Endothelial cell of umbilical vein (primary cell): ENCODE results near the gene GABRR3. TPM values are rescaled to one million over a fixed set of nuclear protein-coding genes. Genes with fewer than 3 reads are reported as not detected.

Source experiments
- BruUV-seq: library from RNA; stranded (reverse); fragments of 400-500 nt; replicated peaks from 2 replicates; lab custom pipeline; 2021; lab: Mats Ljungman, UMichigan
- CTCF ChIA-PET: fragments of 300-600, 350-600 bp; sonication (Branson Sonifier 250); formaldehyde crosslinking; loops from one replicate; lab custom pipeline; 2021; ENCODE audit warnings: antibody characterized with exemption, inconsistent platforms; lab: Charles Lee
- POLR2A ChIA-PET: fragments of 300-600, 350-600 bp; sonication (Branson Sonifier 250); formaldehyde crosslinking; loops from one replicate; lab custom pipeline; 2021; ENCODE audit warnings: antibody characterized with exemption, inconsistent platforms; lab: Charles Lee
- DNase-seq: peaks from one replicate; pipeline ENCODE4 v3.0.0-alpha.2; 2011; ENCODE audit warnings: low read depth, low spot score
- FAIRE-seq: peaks from 2 replicates; lab custom pipeline; 2011; peaks lifted over from hg19 to GRCh38; lab: Jason Lieb, UNC
- H2AFZ ChIP-seq: 2 replicates; pipeline ENCODE4 v1.6.0; 2012; ENCODE audit warnings: low read depth, low read length, control low read depth, inconsistent platforms
- H3K27ac ChIP-seq: 2 replicates; pipeline ENCODE4 v1.5.1; 2011; ENCODE audit warnings: low read depth, mild to moderate bottlenecking, control low read depth, low read length, moderate library complexity; ENCODE audit not compliant: insufficient read depth
- H3K27me3 ChIP-seq, 2 experiments: 2 replicates each; pipeline versions ENCODE4 v1.6.0 to v1.6.1; 2011; ENCODE audit warnings: low read length in 2 of 2, mixed read lengths in 1 of 2; ENCODE audit not compliant: control insufficient read depth in 2 of 2, insufficient read depth in 2 of 2
- H3K36me3 ChIP-seq, 2 experiments: 2 replicates in 1 of 2; 3 replicates in 1 of 2; pipeline ENCODE4 v1.5.1; 2011; ENCODE audit warnings: low read length in 2 of 2, mild to moderate bottlenecking in 1 of 2, moderate library complexity in 1 of 2; ENCODE audit not compliant: control insufficient read depth in 2 of 2, insufficient read depth in 2 of 2; ENCODE audit errors: extremely low read depth in 1 of 2
- H3K4me1 ChIP-seq: 3 replicates; pipeline ENCODE4 v1.5.1; 2011; ENCODE audit warnings: mild to moderate bottlenecking, low read length; ENCODE audit not compliant: control insufficient read depth, insufficient read depth; ENCODE audit errors: extremely low read depth
- H3K4me2 ChIP-seq: 2 replicates; pipeline ENCODE4 v1.6.1; 2011; ENCODE audit warnings: low read length, control low read depth, mixed read lengths; ENCODE audit not compliant: insufficient read depth
- H3K4me3 ChIP-seq, 3 experiments: fragments of 200-600 bp in 1 of 3; sonication (generic), shearing (Covaris generic) in 1 of 3; replicated peaks in 1 of 3; 2 replicates each; pipeline ENCODE4 v1.5.1; 2011 to 2016; ENCODE audit warnings: control low read depth in 3 of 3, low read length in 3 of 3, mild to moderate bottlenecking in 2 of 3, inconsistent platforms in 1 of 3, low read depth in 1 of 3, moderate library complexity in 1 of 3; ENCODE audit not compliant: insufficient read depth in 1 of 3
- H3K79me2 ChIP-seq: 2 replicates; pipeline ENCODE4 v1.6.0; 2012; ENCODE audit warnings: low read length, inconsistent platforms; ENCODE audit not compliant: control insufficient read depth, insufficient read depth
- H3K9ac ChIP-seq: replicated peaks from 2 replicates; pipeline ENCODE3; 2011; ENCODE audit warnings: low read length, control low read depth; ENCODE audit not compliant: insufficient read depth; ENCODE audit errors: extremely low read depth
- H3K9me1 ChIP-seq: replicated peaks from 3 replicates; pipeline ENCODE4 v1.6.0; 2011; ENCODE audit warnings: mild to moderate bottlenecking, low read length; ENCODE audit not compliant: control insufficient read depth, insufficient read depth; ENCODE audit errors: extremely low read depth
- H3K9me3 ChIP-seq: replicated peaks from 2 replicates; pipeline ENCODE4 v1.5.1; 2012; ENCODE audit warnings: low read length, inconsistent platforms; ENCODE audit not compliant: control insufficient read depth, insufficient read depth
- H4K20me1 ChIP-seq: replicated peaks from 2 replicates; pipeline ENCODE3; 2011; ENCODE audit warnings: mild to moderate bottlenecking, low read length; ENCODE audit not compliant: control insufficient read depth, insufficient read depth; ENCODE audit errors: extremely low read depth
- EZH2 ChIP-seq: IDR thresholded peaks from 2 replicates; pipeline ENCODE4 v1.6.1; 2012; ENCODE audit warnings: borderline replicate concordance, low read depth, mild to moderate bottlenecking, moderate library complexity, low read length, inconsistent platforms; ENCODE audit not compliant: severe bottlenecking
- FOS ChIP-seq: IDR thresholded peaks from 2 replicates; pipeline ENCODE4 v1.6.1; 2011; ENCODE audit warnings: mild to moderate bottlenecking, low read length, moderate library complexity, borderline replicate concordance; ENCODE audit not compliant: insufficient read depth
- GATA2 ChIP-seq: IDR thresholded peaks from 2 replicates; pipeline ENCODE4 v1.7.0; 2011; ENCODE audit warnings: low read depth, mild to moderate bottlenecking, moderate library complexity, mixed read lengths, low read length; ENCODE audit not compliant: insufficient read length, insufficient read depth
- JUN ChIP-seq: IDR thresholded peaks from 2 replicates; pipeline ENCODE4 v1.6.1; 2011; ENCODE audit warnings: borderline replicate concordance, low read depth; ENCODE audit not compliant: insufficient read length, insufficient read depth
- MYC ChIP-seq: IDR thresholded peaks from one replicate; pipeline ENCODE4 v1.6.1; 2011; ENCODE audit warnings: mild to moderate bottlenecking, low read depth, low read length
- POLR2A ChIP-seq: IDR thresholded peaks from 2 replicates; pipeline ENCODE4 v1.6.1; 2012; ENCODE audit warnings: low read depth, mild to moderate bottlenecking, control low read depth, low read length
- POLR2AphosphoS5 ChIP-seq: IDR thresholded peaks from 2 replicates; pipeline ENCODE4 v1.6.1; 2012; ENCODE audit warnings: low read depth, mild to moderate bottlenecking, control low read depth, low read length, moderate library complexity; ENCODE audit not compliant: insufficient read depth
- dilution Hi-C: fragments of 300-500 bp; cut with MboI; formaldehyde crosslinking; loops from one replicate; pipeline ENCODE4 v1.15.0; 2019; ENCODE audit warnings: low sequenced_read_pairs; ENCODE audit not compliant: extremely low pct_ligation_motif_present
- intact Hi-C: fragments of 100-400 bp; cut with micrococcal nuclease; formaldehyde crosslinking; loops from one replicate; pipeline ENCODE4 v1.10.0; 2022
- polyA plus RNA-seq, 4 experiments: library from polyadenylated mRNA; depleted of rRNA in 3 of 4; stranded (reverse) in 3 of 4; unstranded in 1 of 4; fragments of >200 nt; gene quantifications; 2 replicates each; pipeline versions ENCODE4 v1.2.1 to v1.2.3, GENCODE V29; 2011 to 2012; ENCODE audit warnings: missing spikeins in 1 of 4
- total RNA-seq: library from RNA; stranded (reverse); gene quantifications from 2 replicates; pipeline ENCODE4 v1.2.3, GENCODE V29; 2021
- TF ChIP-seq, protein P1 (sequence below): IDR thresholded peaks from 2 replicates; pipeline ENCODE4 v1.6.1; 2011; ENCODE audit not compliant: insufficient read depth, insufficient read length
- TF ChIP-seq, protein P2 (sequence below), 2 donors: IDR thresholded peaks; 1 replicate in 1 of 2; 2 replicates in 1 of 2; pipeline ENCODE4 v1.5.1; 2011; ENCODE audit warnings: low read length in 2 of 2, mild to moderate bottlenecking in 2 of 2, moderate library complexity in 2 of 2, control low read depth in 1 of 2, inconsistent platforms in 1 of 2, low read depth in 1 of 2; ENCODE audit not compliant: insufficient read depth in 1 of 2; ENCODE audit errors: extremely low read depth in 1 of 2

GABRR3 gene
- total and polyA plus RNA-seq, 2 donors (not counting 3 experiments of a cell fraction or from before 2014, with no cell fraction given): not detected

DNA sequence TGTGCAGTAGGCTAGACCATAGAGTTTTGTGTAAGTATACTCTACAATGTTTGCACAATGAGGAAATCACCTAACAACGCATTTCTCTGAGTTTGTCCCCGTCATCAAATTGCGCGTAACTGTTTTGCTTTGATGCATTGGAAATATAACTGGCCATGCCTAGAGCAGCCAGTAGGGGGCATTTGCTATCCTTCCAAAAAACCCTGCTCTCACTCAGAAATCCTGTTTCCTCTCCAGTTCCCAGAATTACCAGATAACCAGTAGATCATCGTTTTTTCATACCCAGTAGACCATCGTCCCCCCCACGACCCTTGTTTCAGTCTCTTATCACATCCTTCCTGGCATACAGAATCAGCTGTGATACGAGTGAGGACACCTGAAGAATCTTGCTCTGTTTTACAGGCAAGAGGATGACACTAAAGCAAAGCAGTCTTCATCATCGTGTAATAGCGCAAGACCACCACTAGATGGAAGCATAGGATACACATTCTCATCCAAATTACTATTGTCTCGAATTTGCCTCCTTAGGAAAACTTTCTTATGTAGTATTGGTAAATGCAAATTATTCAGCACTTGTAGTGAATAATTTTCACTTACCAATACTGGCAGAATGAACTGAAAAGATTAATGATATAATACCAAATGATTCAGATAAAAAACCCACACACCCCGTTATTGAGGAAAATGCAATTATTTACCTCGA is 4.4 kb upstream of the GABRR3 start:
- H4K20me1 ChIP-seq: no peaks in the 10 kb centered on the region
- no peak overlapping the region for H3K9ac ChIP-seq
- no peaks in the 10 kb centered on the region for H3K9me3 ChIP-seq
- ChIA-PET CTCF (interaction anchor here (0.6 to 5.2 kb wide), 8 partner anchors 9 to 307 kb away, joined by 3 to 72 read pairs (median 5); no protein-coding TSS in a partner anchor), POLR2A (no interaction called here)
- no peaks in the 10 kb centered on the region for H3K4me1 ChIP-seq
- TF ChIP-seq, protein P1, sequence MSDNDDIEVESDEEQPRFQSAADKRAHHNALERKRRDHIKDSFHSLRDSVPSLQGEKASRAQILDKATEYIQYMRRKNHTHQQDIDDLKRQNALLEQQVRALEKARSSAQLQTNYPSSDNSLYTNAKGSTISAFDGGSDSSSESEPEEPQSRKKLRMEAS: no peak
- TF ChIP-seq POLR2A: no peak
- TF ChIP-seq, protein P2, sequence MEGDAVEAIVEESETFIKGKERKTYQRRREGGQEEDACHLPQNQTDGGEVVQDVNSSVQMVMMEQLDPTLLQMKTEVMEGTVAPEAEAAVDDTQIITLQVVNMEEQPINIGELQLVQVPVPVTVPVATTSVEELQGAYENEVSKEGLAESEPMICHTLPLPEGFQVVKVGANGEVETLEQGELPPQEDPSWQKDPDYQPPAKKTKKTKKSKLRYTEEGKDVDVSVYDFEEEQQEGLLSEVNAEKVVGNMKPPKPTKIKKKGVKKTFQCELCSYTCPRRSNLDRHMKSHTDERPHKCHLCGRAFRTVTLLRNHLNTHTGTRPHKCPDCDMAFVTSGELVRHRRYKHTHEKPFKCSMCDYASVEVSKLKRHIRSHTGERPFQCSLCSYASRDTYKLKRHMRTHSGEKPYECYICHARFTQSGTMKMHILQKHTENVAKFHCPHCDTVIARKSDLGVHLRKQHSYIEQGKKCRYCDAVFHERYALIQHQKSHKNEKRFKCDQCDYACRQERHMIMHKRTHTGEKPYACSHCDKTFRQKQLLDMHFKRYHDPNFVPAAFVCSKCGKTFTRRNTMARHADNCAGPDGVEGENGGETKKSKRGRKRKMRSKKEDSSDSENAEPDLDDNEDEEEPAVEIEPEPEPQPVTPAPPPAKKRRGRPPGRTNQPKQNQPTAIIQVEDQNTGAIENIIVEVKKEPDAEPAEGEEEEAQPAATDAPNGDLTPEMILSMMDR (IDR thresholded peaks at IDR 0.05; ENCODE audit: extremely low read depth in 1 of 2, insufficient read depth in 1 of 2, low read depth in 1 of 2, low read length in 2 of 2): peak; percentile 76 to 84
- H3K9me1 ChIP-seq: no peaks in the 10 kb centered on the region
- no peaks in the 10 kb centered on the region for H3K36me3 ChIP-seq
- intact Hi-C loops: loop anchor here (1.0 to 5.0 kb wide), 3 partner anchors 290 to 553 kb away; partner anchors contain the start of gene CPOX
- peak overlapping the region; percentile 89 for H3K4me2 ChIP-seq
- FAIRE-seq: peak; percentile 72
- peaks cover 9 to 14% of the 10 kb centered on the region in 2 experiments for H3K27me3 ChIP-seq
- dilution Hi-C loops: no loop called here
- peak overlapping the region; percentile 95 for H2AFZ ChIP-seq
- H3K79me2 ChIP-seq: no peaks in the 10 kb centered on the region
- no TSS peak for BruUV-seq
- peak; percentile 87 for DNase-seq
- H3K27ac ChIP-seq: no peak overlapping the region
- peak overlapping the region in 2 of 3 experiments; percentile 19 to 56 for H3K4me3 ChIP-seq

DNA sequence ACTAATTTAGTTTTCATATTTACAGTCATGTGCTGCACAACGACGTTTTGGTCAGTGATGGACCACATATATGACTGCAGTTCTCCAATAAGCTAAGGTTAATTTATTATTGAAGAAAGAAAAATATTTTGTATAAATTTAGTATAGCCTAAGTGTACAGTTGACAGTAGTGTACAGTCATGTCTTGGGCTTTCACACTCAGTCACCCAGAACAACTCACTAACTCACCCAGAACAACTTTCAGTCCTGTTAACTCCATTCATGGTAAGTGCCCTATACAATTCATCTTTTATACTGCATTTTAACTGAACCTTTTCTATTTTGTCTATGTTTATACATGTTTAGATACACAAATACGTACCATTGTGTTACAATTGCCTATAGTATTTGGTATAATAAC is 3.8 kb upstream of the GABRR3 start:
- ChIA-PET POLR2A (no interaction called here), CTCF (interaction anchor here (0.6 to 5.2 kb wide), 9 partner anchors 10 to 527 kb away, joined by 3 to 72 read pairs (median 5); no protein-coding TSS in a partner anchor)
- no peak overlapping the region for H3K9ac ChIP-seq
- H3K36me3 ChIP-seq: no peaks in the 10 kb centered on the region
- dilution Hi-C loops (no loop called here), intact Hi-C loops (loop anchor here (1.0 to 5.0 kb wide), 3 partner anchors 290 to 553 kb away; partner anchors contain the start of gene CPOX)
- H2AFZ ChIP-seq: peak overlapping the region; percentile 95
- no peaks in the 10 kb centered on the region for H3K9me3 ChIP-seq
- H3K4me2 ChIP-seq: peak overlapping the region; percentile 89
- no peak overlapping the region for H3K4me3 ChIP-seq
- no peaks in the 10 kb centered on the region for H3K4me1 ChIP-seq
- DNase-seq: no peak
- H3K9me1 ChIP-seq: no peaks in the 10 kb centered on the region
- BruUV-seq: no TSS peak
- no peaks in the 10 kb centered on the region for H3K79me2 ChIP-seq
- peaks cover 9 to 19% of the 10 kb centered on the region in 2 experiments for H3K27me3 ChIP-seq
- TF ChIP-seq JUN: no peak
- no peak for TF ChIP-seq POLR2A
- TF ChIP-seq POLR2AphosphoS5: no peak
- TF ChIP-seq MYC: no peak
- TF ChIP-seq FOS: no peak
- TF ChIP-seq GATA2: no peak
- TF ChIP-seq, protein P1: no peak
- TF ChIP-seq EZH2: no peak
- TF ChIP-seq, protein P2 (IDR thresholded peaks at IDR 0.05; ENCODE audit: extremely low read depth in 1 of 2, insufficient read depth in 1 of 2, low read depth in 1 of 2, low read length in 2 of 2): no peak
- no peak for FAIRE-seq
- no peaks in the 10 kb centered on the region for H4K20me1 ChIP-seq
- H3K27ac ChIP-seq: no peak overlapping the region
